GM18907 (cell line): ENCODE measurements around the gene LRRC42.
"Not testable (repeated sequence)": the region's sequence is repeated elsewhere in the genome, so short reads cannot be mapped to it uniquely, and the experiment has no call there.

Experiments
- ATAC-seq: cut with Tn5 transposase; IDR thresholded peaks from one replicate; pipeline ENCODE4 v1.9.1; 2021; ENCODE audit warnings: mild to moderate bottlenecking, moderate library complexity; ENCODE audit not compliant: unreplicated experiment

The LRRC42 gene

GRCh38 chr1:54003750-54004480 lies 57.8 kb downstream of the LRRC42 start:
- not testable (repeated sequence) for ATAC-seq

- ATAC-seq = no peak
Measured at GRCh38 chr1:54004481-54005049, 58.4 kb downstream of the LRRC42 start.

- no peak for ATAC-seq
Measured at GRCh38 chr1:54006508-54006907, 60.4 kb downstream of the LRRC42 start.

GRCh38 chr1:54007613-54008012 lies 61.5 kb downstream of the LRRC42 start:
- ATAC-seq = no peak

- no peak for ATAC-seq
Measured at GRCh38 chr1:54008876-54009275, 62.7 kb downstream of the LRRC42 start.

GRCh38 chr1:54009406-54009805 lies 63.3 kb downstream of the LRRC42 start:
- no peak for ATAC-seq

GRCh38 chr1:54010415-54011117 lies 64.4 kb downstream of the LRRC42 start:
- no peak for ATAC-seq

GRCh38 chr1:54011316-54012007 lies 65.3 kb downstream of the LRRC42 start:
- ATAC-seq = no peak

GRCh38 chr1:54012008-54012325 lies 65.8 kb downstream of the LRRC42 start:
- no peak for ATAC-seq

- no peak for ATAC-seq
Measured at GRCh38 chr1:54012863-54013262, 66.7 kb downstream of the LRRC42 start.

- no peak for ATAC-seq
Measured at GRCh38 chr1:54013393-54014008, 67.4 kb downstream of the LRRC42 start.

GRCh38 chr1:54014009-54014629 lies 68.0 kb downstream of the LRRC42 start:
- no peak for ATAC-seq

- ATAC-seq = no peak
Measured at GRCh38 chr1:54016343-54017282, 70.5 kb downstream of the LRRC42 start.
